ENCODE measurements around the gene CILP2.

- TF ChIP-seq, protein P1, sequence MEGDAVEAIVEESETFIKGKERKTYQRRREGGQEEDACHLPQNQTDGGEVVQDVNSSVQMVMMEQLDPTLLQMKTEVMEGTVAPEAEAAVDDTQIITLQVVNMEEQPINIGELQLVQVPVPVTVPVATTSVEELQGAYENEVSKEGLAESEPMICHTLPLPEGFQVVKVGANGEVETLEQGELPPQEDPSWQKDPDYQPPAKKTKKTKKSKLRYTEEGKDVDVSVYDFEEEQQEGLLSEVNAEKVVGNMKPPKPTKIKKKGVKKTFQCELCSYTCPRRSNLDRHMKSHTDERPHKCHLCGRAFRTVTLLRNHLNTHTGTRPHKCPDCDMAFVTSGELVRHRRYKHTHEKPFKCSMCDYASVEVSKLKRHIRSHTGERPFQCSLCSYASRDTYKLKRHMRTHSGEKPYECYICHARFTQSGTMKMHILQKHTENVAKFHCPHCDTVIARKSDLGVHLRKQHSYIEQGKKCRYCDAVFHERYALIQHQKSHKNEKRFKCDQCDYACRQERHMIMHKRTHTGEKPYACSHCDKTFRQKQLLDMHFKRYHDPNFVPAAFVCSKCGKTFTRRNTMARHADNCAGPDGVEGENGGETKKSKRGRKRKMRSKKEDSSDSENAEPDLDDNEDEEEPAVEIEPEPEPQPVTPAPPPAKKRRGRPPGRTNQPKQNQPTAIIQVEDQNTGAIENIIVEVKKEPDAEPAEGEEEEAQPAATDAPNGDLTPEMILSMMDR (IDR thresholded peaks at IDR 0.05; ENCODE audit: insufficient read depth, low read length, poor library complexity, severe bottlenecking): no peak
- TF ChIP-seq EZH2phosphoT487 (conservative IDR thresholded peaks at IDR 0.05; ENCODE audit: low read length): no peak
Measured at GRCh38 chr19:19543640-19544039, 5.6 kb downstream of the CILP2 start.
